ENCODE measurements around the gene ZNF22.

Gene ZNF22

GRCh38 chr10:44971935-44972757 is 28.6 kb upstream of the ZNF22 start:
- Histone ChIP-seq H3K9me3 (ENCODE audit: control insufficient read depth, low read length) (no peaks in the 10 kb centered on the region), H3K4me3 (ENCODE audit: insufficient read depth, low read depth, low read length) (no peak overlapping the region), H3K36me3 (ENCODE audit: control insufficient read depth, insufficient read depth, low read length) (no peaks in the 10 kb centered on the region), H3K27me3 (ENCODE audit: control insufficient read depth, insufficient read depth, low read length, poor library complexity, severe bottlenecking) (peaks cover 21% of the 10 kb centered on the region), H3K27ac (ENCODE audit: insufficient read depth, low read depth, low read length, poor library complexity, severe bottlenecking) (no peak overlapping the region), H3K4me1 (ENCODE audit: control insufficient read depth, insufficient read depth, low read length) (peaks cover 13% of the 10 kb centered on the region)
- WGBS, 2 experiments: 91 to 93% methylated on average over 12 of the region's 12 CpGs

DNA sequence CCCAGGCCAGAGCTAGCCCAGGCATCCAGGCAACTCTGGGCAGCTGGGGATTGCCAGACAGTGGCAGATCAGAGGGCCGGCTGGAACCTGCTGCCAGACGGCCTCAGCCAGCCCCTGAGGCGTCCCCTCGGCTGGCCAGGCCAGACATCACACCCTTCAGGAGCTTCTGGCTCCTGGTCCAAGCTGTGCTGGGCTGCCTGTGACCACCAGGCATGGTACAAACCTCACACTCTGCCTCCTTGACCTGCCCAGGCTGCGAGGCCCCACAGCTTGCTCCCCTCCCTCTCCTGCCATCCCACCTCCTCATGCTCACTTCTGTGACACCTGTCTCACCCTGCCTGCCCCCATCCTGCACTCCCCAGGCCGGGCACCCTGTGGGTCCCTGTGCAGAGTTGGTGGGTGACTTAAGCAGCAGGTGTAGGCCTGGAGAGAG is 27.8 kb upstream of the ZNF22 start:
- Histone ChIP-seq H3K4me3 (ENCODE audit: insufficient read depth, low read depth, low read length) (no peak overlapping the region), H3K27me3 (ENCODE audit: control insufficient read depth, insufficient read depth, low read length, poor library complexity, severe bottlenecking) (peaks cover 21% of the 10 kb centered on the region), H3K9me3 (ENCODE audit: control insufficient read depth, low read length) (no peaks in the 10 kb centered on the region), H3K27ac (ENCODE audit: insufficient read depth, low read depth, low read length, poor library complexity, severe bottlenecking) (no peak overlapping the region), H3K4me1 (ENCODE audit: control insufficient read depth, insufficient read depth, low read length) (peaks cover 13% of the 10 kb centered on the region), H3K36me3 (ENCODE audit: control insufficient read depth, insufficient read depth, low read length) (no peaks in the 10 kb centered on the region)
- WGBS, 2 experiments: 80 to 89% methylated on average over 6 of the region's 6 CpGs

GRCh38 chr10:44973323-44974081 is 27.2 kb upstream of the ZNF22 start:
- Histone ChIP-seq H3K9me3 (ENCODE audit: control insufficient read depth, low read length) (no peaks in the 10 kb centered on the region), H3K36me3 (ENCODE audit: control insufficient read depth, insufficient read depth, low read length) (no peaks in the 10 kb centered on the region), H3K27me3 (ENCODE audit: control insufficient read depth, insufficient read depth, low read length, poor library complexity, severe bottlenecking) (peaks cover 21% of the 10 kb centered on the region), H3K4me1 (ENCODE audit: control insufficient read depth, insufficient read depth, low read length) (peaks cover 18% of the 10 kb centered on the region), H3K27ac (ENCODE audit: insufficient read depth, low read depth, low read length, poor library complexity, severe bottlenecking) (no peak overlapping the region), H3K4me3 (ENCODE audit: insufficient read depth, low read depth, low read length) (no peak overlapping the region)
- 51 to 53% methylated on average over 18 of the region's 18 CpGs for whole genome bisulfite sequencing, 2 experiments

DNA sequence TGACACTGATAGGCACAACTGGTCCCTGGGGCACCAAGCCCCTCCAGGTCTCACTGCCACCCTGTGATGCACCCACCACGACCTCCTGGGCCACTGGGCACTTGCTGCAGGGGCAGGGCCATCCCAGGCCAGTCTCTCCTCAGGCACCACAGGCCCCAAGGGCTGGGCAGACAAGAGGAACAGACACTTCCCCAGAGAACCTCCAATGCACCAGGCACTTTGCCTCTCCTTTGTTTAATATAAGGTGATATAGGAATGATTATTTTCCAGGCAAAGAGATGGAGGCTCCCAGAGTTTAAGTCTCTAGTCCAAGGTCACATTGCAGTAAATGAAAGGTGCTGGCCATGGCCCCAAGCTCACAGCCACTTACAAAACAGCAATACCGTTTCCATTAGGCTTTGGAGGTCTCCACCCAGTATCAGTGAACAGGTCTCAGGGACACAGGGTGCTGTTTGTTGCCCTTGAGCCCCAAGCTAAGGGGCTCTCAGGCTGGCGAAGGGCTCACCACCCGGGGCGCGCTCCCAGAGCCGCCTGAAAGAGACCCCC is 26.6 kb upstream of the ZNF22 start:
- H3K4me1 ChIP-seq (ENCODE audit: control insufficient read depth, insufficient read depth, low read length): peaks cover 24% of the 10 kb centered on the region
- H3K9me3 ChIP-seq (ENCODE audit: control insufficient read depth, low read length): no peaks in the 10 kb centered on the region
- H3K36me3 ChIP-seq (ENCODE audit: control insufficient read depth, insufficient read depth, low read length): no peaks in the 10 kb centered on the region
- peak overlapping the region; percentile 24 for H3K4me3 ChIP-seq (ENCODE audit: insufficient read depth, low read depth, low read length)
- no peak overlapping the region for H3K27ac ChIP-seq (ENCODE audit: insufficient read depth, low read depth, low read length, poor library complexity, severe bottlenecking)
- WGBS, 2 experiments: 37 to 45% methylated on average over 7 of the region's 7 CpGs
- H3K27me3 ChIP-seq (ENCODE audit: control insufficient read depth, insufficient read depth, low read length, poor library complexity, severe bottlenecking): peaks cover 21% of the 10 kb centered on the region

- Histone ChIP-seq H3K36me3 (ENCODE audit: control insufficient read depth, insufficient read depth, low read length) (no peaks in the 10 kb centered on the region), H3K4me1 (ENCODE audit: control insufficient read depth, insufficient read depth, low read length) (peaks cover 31% of the 10 kb centered on the region), H3K4me3 (ENCODE audit: insufficient read depth, low read depth, low read length) (peak overlapping the region; percentile 24), H3K27ac (ENCODE audit: insufficient read depth, low read depth, low read length, poor library complexity, severe bottlenecking) (no peak overlapping the region), H3K9me3 (ENCODE audit: control insufficient read depth, low read length) (no peaks in the 10 kb centered on the region), H3K27me3 (ENCODE audit: control insufficient read depth, insufficient read depth, low read length, poor library complexity, severe bottlenecking) (peaks cover 21% of the 10 kb centered on the region)
- 5 to 6% methylated on average over 46 of the region's 46 CpGs for WGBS, 2 experiments
Observed at GRCh38 chr10:44974628-44975430, 25.9 kb upstream of the ZNF22 start.

DNA sequence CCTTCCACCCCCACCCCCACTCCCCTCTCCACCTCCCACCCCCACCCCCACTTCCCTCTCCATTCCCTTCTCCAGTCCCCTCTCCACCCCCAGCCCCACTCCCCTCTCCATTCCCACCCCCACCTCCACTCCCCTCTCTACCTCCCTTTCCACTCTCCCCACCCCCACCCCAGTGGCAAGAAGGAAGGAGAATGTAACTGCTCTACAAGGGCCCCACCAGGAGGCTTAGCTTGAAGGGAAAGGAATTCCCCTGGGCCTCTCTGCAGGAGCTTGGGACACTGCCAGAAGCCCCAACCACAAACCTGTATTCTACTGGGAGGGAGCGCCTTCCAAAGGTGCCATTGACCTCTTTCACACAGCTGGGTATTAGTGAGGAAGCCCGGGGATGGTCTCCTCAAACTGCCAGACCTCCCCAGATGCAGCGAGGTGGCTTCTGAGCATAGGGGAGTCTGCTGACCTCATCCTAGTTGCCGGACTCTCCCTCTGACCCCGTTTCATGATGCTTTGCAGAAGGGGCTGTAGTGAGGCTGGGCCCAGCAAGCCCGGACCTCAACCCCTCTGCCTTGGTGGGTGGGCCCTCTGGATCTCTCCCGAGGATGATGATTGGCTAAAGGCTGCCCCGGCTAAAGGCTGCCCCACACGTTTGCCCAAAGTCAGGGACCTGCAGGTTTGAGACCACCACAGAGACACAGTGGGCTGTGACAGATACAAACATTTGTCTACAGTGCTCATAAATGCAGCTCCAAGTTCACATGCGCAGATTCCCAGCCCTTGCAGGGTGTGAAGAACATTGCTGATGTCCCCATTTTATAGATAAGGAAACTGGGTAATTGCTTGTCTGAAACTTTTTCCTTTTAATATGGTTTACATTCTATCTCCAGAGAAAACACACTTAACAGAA is 25.0 kb upstream of the ZNF22 start:
- H3K4me1 ChIP-seq (ENCODE audit: control insufficient read depth, insufficient read depth, low read length): peaks cover 39% of the 10 kb centered on the region
- H3K4me3 ChIP-seq (ENCODE audit: insufficient read depth, low read depth, low read length): no peak overlapping the region
- 19 to 22% methylated on average over 10 of the region's 10 CpGs for WGBS, 2 experiments
- no peaks in the 10 kb centered on the region for H3K36me3 ChIP-seq (ENCODE audit: control insufficient read depth, insufficient read depth, low read length)
- H3K9me3 ChIP-seq (ENCODE audit: control insufficient read depth, low read length): no peaks in the 10 kb centered on the region
- no peak overlapping the region for H3K27ac ChIP-seq (ENCODE audit: insufficient read depth, low read depth, low read length, poor library complexity, severe bottlenecking)
- H3K27me3 ChIP-seq (ENCODE audit: control insufficient read depth, insufficient read depth, low read length, poor library complexity, severe bottlenecking): peaks cover 21% of the 10 kb centered on the region

GRCh38 chr10:44976352-44977198 is 24.1 kb upstream of the ZNF22 start:
- no peak overlapping the region for H3K4me3 ChIP-seq (ENCODE audit: insufficient read depth, low read depth, low read length)
- no peaks in the 10 kb centered on the region for H3K36me3 ChIP-seq (ENCODE audit: control insufficient read depth, insufficient read depth, low read length)
- no peaks in the 10 kb centered on the region for H3K9me3 ChIP-seq (ENCODE audit: control insufficient read depth, low read length)
- WGBS, 2 experiments: 89 to 92% methylated on average over 9 of the region's 9 CpGs
- peaks cover 21% of the 10 kb centered on the region for H3K27me3 ChIP-seq (ENCODE audit: control insufficient read depth, insufficient read depth, low read length, poor library complexity, severe bottlenecking)
- H3K27ac ChIP-seq (ENCODE audit: insufficient read depth, low read depth, low read length, poor library complexity, severe bottlenecking): no peak overlapping the region
- peaks cover 44% of the 10 kb centered on the region for H3K4me1 ChIP-seq (ENCODE audit: control insufficient read depth, insufficient read depth, low read length)

DNA sequence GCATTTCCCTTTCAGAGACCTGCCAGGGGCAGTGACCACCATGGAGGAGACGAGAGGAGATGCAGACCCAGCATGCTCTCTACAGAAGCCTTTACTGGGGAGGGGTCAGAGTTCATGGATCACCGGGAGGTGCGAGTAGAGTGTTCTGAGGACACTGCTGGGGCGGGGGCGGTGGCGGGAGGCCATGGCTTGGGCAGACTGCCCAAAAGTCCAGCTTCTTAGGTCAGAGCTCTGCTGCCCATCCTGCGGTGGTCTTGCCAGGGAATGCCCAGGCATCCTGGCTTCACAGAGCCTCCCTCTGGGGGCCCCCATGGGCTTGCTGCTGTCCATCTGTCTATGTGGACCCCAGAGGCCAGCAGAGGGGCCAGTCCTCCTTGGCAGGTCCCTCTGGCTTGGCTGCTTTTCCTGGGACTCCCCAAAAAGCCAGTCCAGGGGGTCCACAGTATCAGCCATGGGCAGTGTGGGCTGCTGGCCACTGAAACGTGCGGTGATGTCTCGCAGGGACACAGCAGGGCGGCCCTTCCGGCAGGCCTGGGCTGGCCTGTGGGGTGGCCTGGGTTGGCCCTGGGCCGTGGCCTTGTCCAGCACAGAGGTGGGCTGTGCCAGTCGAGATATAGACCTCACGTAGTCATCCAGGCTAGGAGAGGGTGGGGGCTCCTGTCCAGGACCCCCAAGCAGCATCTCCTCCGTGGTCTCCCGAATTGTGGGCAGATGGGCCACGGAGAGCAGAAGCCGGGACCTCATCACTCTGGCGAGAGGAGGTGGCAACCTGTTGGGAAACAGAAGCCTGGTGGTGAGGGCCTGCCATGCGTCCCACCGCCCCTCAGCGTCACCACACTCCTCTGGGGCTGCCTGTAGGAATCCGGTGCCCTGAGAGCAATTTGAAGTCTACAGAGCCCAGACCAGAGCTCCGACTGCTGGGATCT is 23.2 kb upstream of the ZNF22 start:
- peaks cover 44% of the 10 kb centered on the region for H3K4me1 ChIP-seq (ENCODE audit: control insufficient read depth, insufficient read depth, low read length)
- H3K36me3 ChIP-seq (ENCODE audit: control insufficient read depth, insufficient read depth, low read length): no peaks in the 10 kb centered on the region
- H3K27ac ChIP-seq (ENCODE audit: insufficient read depth, low read depth, low read length, poor library complexity, severe bottlenecking): no peak overlapping the region
- 86 to 87% methylated on average over 25 of the region's 25 CpGs for WGBS, 2 experiments
- H3K4me3 ChIP-seq (ENCODE audit: insufficient read depth, low read depth, low read length): no peak overlapping the region
- peaks cover 21% of the 10 kb centered on the region for H3K27me3 ChIP-seq (ENCODE audit: control insufficient read depth, insufficient read depth, low read length, poor library complexity, severe bottlenecking)
- no peaks in the 10 kb centered on the region for H3K9me3 ChIP-seq (ENCODE audit: control insufficient read depth, low read length)

Data from ectodermal cell (in vitro differentiated cells).